GM23248 (cell line): ENCODE results near the gene TPRG1. TPM values are rescaled to one million over a fixed set of nuclear protein-coding genes. Genes with fewer than 3 reads are reported as not detected.
A peak's percentile ranks its signal among the peaks of the same experiment; 100 is the strongest.

Source experiments
- DNase-seq: peaks from one replicate; pipeline ENCODE4 v3.0.0-alpha.2; 2015
- H2AFZ ChIP-seq: fragments of 200-600 bp; sonication (generic); 2 replicates; pipeline ENCODE4 v1.6.1; 2016; ENCODE audit warnings: antibody characterized with exemption
- H3F3A ChIP-seq: fragments of 200-600 bp; sonication (generic); 2 replicates; pipeline ENCODE4 v1.6.1; 2016; ENCODE audit warnings: mild to moderate bottlenecking, antibody characterized with exemption, mixed run types; ENCODE audit not compliant: insufficient read depth
- H3K27ac ChIP-seq: fragments of 200-600 bp; sonication (generic); 2 replicates; pipeline ENCODE4 v1.5.1; 2016; ENCODE audit warnings: mild to moderate bottlenecking
- H3K27me3 ChIP-seq: fragments of 200-600 bp; sonication (generic); replicated peaks from 2 replicates; pipeline ENCODE4 v1.6.1; 2016; ENCODE audit warnings: mild to moderate bottlenecking; ENCODE audit not compliant: insufficient read depth
- H3K36me3 ChIP-seq: fragments of 200-600 bp; sonication (generic); 2 replicates; pipeline ENCODE4 v1.6.1; 2016; ENCODE audit warnings: low read depth, mild to moderate bottlenecking
- H3K4me1 ChIP-seq: fragments of 200-600 bp; sonication (generic); 2 replicates; pipeline ENCODE4 v1.6.1; 2016; ENCODE audit warnings: mild to moderate bottlenecking; ENCODE audit not compliant: insufficient read depth
- H3K4me2 ChIP-seq: fragments of 200-600 bp; sonication (generic); one replicate; pipeline ENCODE4 v1.6.1; 2016; ENCODE audit warnings: mild to moderate bottlenecking; ENCODE audit not compliant: unreplicated experiment
- H3K4me3 ChIP-seq: fragments of 200-600 bp; sonication (generic); 2 replicates; pipeline ENCODE4 v1.5.1; 2016; ENCODE audit warnings: mild to moderate bottlenecking
- H3K79me2 ChIP-seq: fragments of 200-600 bp; sonication (generic); 2 replicates; pipeline ENCODE4 v1.6.1; 2016; ENCODE audit warnings: mild to moderate bottlenecking; ENCODE audit not compliant: insufficient read depth
- H3K9ac ChIP-seq: fragments of 200-600 bp; sonication (generic); 2 replicates; pipeline ENCODE4 v1.6.1; 2016; ENCODE audit warnings: mild to moderate bottlenecking
- H3K9me2 ChIP-seq: fragments of 200-600 bp; sonication (generic); 2 replicates; pipeline ENCODE4 v1.6.1; 2016; ENCODE audit warnings: mixed run types, mild to moderate bottlenecking, moderate library complexity; ENCODE audit not compliant: insufficient read depth
- H3K9me3 ChIP-seq: fragments of 200-600 bp; sonication (generic); one replicate; pipeline ENCODE4 v1.6.1; 2017; ENCODE audit warnings: low read depth
- H4K20me1 ChIP-seq: fragments of 200-600 bp; sonication (generic); 2 replicates; pipeline ENCODE4 v1.6.0; 2016; ENCODE audit not compliant: insufficient read depth
- EZH2 ChIP-seq: fragments of 200-600 bp; sonication (generic); IDR thresholded peaks from 2 replicates; pipeline ENCODE4 v1.6.1; 2018; ENCODE audit warnings: antibody characterized with exemption, mild to moderate bottlenecking; ENCODE audit not compliant: insufficient read depth, poor library complexity, severe bottlenecking
- EZH2phosphoT487 ChIP-seq: fragments of 200-600 bp; sonication (generic); IDR thresholded peaks from 2 replicates; pipeline ENCODE4 v1.6.1; 2018; ENCODE audit warnings: antibody characterized with exemption, moderate library complexity, mild to moderate bottlenecking, low read depth; ENCODE audit not compliant: insufficient read depth
- WGBS, 2 experiments: methylation state at CpG; one replicate each; pipeline ENCODE4 v1.1.6; 2015 to 2017; ENCODE audit warnings: low lambda C conversion rate in 2 of 2, low coverage in 1 of 2; ENCODE audit errors: missing lambda C conversion rate in 2 of 2; 5-methylcytosine and 5-hydroxymethylcytosine counted together
- in situ Hi-C: fragments of 300-500 bp; cut with MboI; formaldehyde crosslinking; loops from 2 replicates; pipeline ENCODE4 v1.15.0; 2020
- polyA plus RNA-seq: library from polyadenylated mRNA; unstranded; fragments of >200 nt; fragmentation: Nextera tagmentation; extraction: Ambion mirVana; gene quantifications from 2 replicates; pipeline ENCODE4 v1.2.1, GENCODE V29; 2016
- total RNA-seq: library from RNA; depleted of rRNA; stranded (reverse); fragments of >200 nt; shearing (Covaris generic); gene quantifications from 2 replicates; pipeline ENCODE4 v1.2.3, GENCODE V29; 2014

The TPRG1 gene
- total and polyA plus RNA-seq, 2 experiments from 2014 or later, result not detected

- H3K9me3 ChIP-seq, result no peaks in the 10 kb centered on the region
- H3K4me2 ChIP-seq, result no peak overlapping the region
- H2AFZ ChIP-seq, result no peak overlapping the region
- no peaks in the 10 kb centered on the region for H3K36me3 ChIP-seq
- H3K79me2 ChIP-seq, result no peaks in the 10 kb centered on the region
- no peak overlapping the region for H3K27ac ChIP-seq
- peaks cover 19% of the 10 kb centered on the region for H3K4me1 ChIP-seq
- DNase-seq, result no peak
- H3K4me3 ChIP-seq, result no peak overlapping the region
- peaks cover 3% of the 10 kb centered on the region; the same call in 1 of the 2 replicates for H3K9me2 ChIP-seq
- in situ Hi-C loops, result no loop called here
- H4K20me1 ChIP-seq, result no peaks in the 10 kb centered on the region
- no peak overlapping the region for H3K9ac ChIP-seq
- WGBS, 2 experiments, result 95 to 97% methylated on average over 1 of the region's 1 CpG
- no peaks in the 10 kb centered on the region for H3K27me3 ChIP-seq
- peaks cover 9% of the 10 kb centered on the region for H3F3A ChIP-seq
- TF ChIP-seq EZH2 (no peak), EZH2phosphoT487 (no peak)
These were observed 128.6 kb downstream of the TPRG1 start for GRCh38 chr3:189300345-189300744.

- Histone ChIP-seq H3K27ac (no peak overlapping the region), H3K4me2 (no peak overlapping the region), H3K9me2 (peaks cover 3% of the 10 kb centered on the region; the same call in 1 of the 2 replicates), H3K36me3 (no peaks in the 10 kb centered on the region), H3K4me3 (no peak overlapping the region), H3K9me3 (no peaks in the 10 kb centered on the region), H3K27me3 (no peaks in the 10 kb centered on the region), H3F3A (peaks cover 17% of the 10 kb centered on the region), H4K20me1 (no peaks in the 10 kb centered on the region), H3K9ac (no peak overlapping the region), H3K4me1 (peaks cover 24% of the 10 kb centered on the region), H2AFZ (no peak overlapping the region), H3K79me2 (no peaks in the 10 kb centered on the region)
- TF ChIP-seq EZH2, result no peak
- TF ChIP-seq EZH2phosphoT487, result no peak
- in situ Hi-C loops, result no loop called here
- 32% methylated on average over 2 of the region's 2 CpGs for WGBS, 2 experiments
- no peak for DNase-seq
These were observed 129.7 kb downstream of the TPRG1 start for GRCh38 chr3:189301479-189301878.

GRCh38 chr3:189303584-189303983, 131.8 kb downstream of the TPRG1 start:
- no peak overlapping the region for H3K4me2 ChIP-seq
- no peak overlapping the region for H3K9ac ChIP-seq
- no peak overlapping the region for H3K27ac ChIP-seq
- DNase-seq, result no peak
- H3K4me3 ChIP-seq, result no peak overlapping the region
- H4K20me1 ChIP-seq, result no peaks in the 10 kb centered on the region
- H3K4me1 ChIP-seq, result peaks cover 16% of the 10 kb centered on the region
- in situ Hi-C loops, result no loop called here
- WGBS, 2 experiments, result 97 to 100% methylated on average over 1 of the region's 1 CpG
- no peaks in the 10 kb centered on the region for H3K36me3 ChIP-seq
- no peaks in the 10 kb centered on the region for H3K79me2 ChIP-seq
- no peaks in the 10 kb centered on the region for H3K9me3 ChIP-seq
- no peak overlapping the region for H2AFZ ChIP-seq
- no peaks in the 10 kb centered on the region for H3K27me3 ChIP-seq
- H3F3A ChIP-seq, result peaks cover 17% of the 10 kb centered on the region
- peaks cover 3% of the 10 kb centered on the region; the same call in 1 of the 2 replicates for H3K9me2 ChIP-seq
- TF ChIP-seq EZH2 (no peak), EZH2phosphoT487 (no peak)

GRCh38 chr3:189304465-189305351, 132.9 kb downstream of the TPRG1 start:
- Histone ChIP-seq H3K4me2 (peak overlapping the region; percentile 14), H3K27me3 (no peaks in the 10 kb centered on the region), H3K9me3 (no peaks in the 10 kb centered on the region), H3K27ac (no peak overlapping the region), H4K20me1 (no peaks in the 10 kb centered on the region), H3F3A (peaks cover 17% of the 10 kb centered on the region), H3K4me3 (no peak overlapping the region), H3K79me2 (no peaks in the 10 kb centered on the region), H3K36me3 (no peaks in the 10 kb centered on the region), H3K9me2 (peaks cover 3% of the 10 kb centered on the region; the same call in 1 of the 2 replicates), H3K4me1 (peaks cover 16% of the 10 kb centered on the region), H3K9ac (no peak overlapping the region), H2AFZ (no peak overlapping the region)
- peak; percentile 46 for DNase-seq
- TF ChIP-seq EZH2, result no peak
- TF ChIP-seq EZH2phosphoT487, result no peak
- WGBS, 2 experiments, result 64 to 67% methylated on average over 10 of the region's 10 CpGs
- in situ Hi-C loops, result no loop called here
